HG03378 (cell line): ENCODE measurements around the gene CHDH.

ENCODE experiments used
- ATAC-seq: cut with Tn5 transposase; IDR thresholded peaks from one replicate; pipeline ENCODE4 v1.9.1; 2021; ENCODE audit warnings: mild to moderate bottlenecking, moderate library complexity; ENCODE audit not compliant: unreplicated experiment

The CHDH gene

GRCh38 chr3:53846134-53846850, at the start of gene CHDH, which contains the start of gene IL17RB:
Gene CHDH (minus strand): TSS chr3:53846419. CDS start chr3:53824008, 22,411 bp downstream.
Gene IL17RB (plus strand): TSS chr3:53846568. CDS start chr3:53846589, 21 bp downstream.
- no peak for ATAC-seq

- ATAC-seq, result no peak
These were observed 46.0 kb upstream of the CHDH start for GRCh38 chr3:53892286-53892637.

GRCh38 chr3:53891497-53892285, 45.5 kb upstream of the CHDH start, which contains the start of gene SELENOK:
Gene SELENOK (minus strand): TSS chr3:53891859.
- peak; percentile 97 for ATAC-seq

GRCh38 chr3:53890726-53891475, 44.7 kb upstream of the CHDH start:
- ATAC-seq, result no peak

GRCh38 chr3:53888232-53888631, 42.0 kb upstream of the CHDH start:
- no peak for ATAC-seq

GRCh38 chr3:53887446-53887845, 41.2 kb upstream of the CHDH start:
- no peak for ATAC-seq

- ATAC-seq, result no peak
These were observed 39.0 kb upstream of the CHDH start for GRCh38 chr3:53885239-53885638.

GRCh38 chr3:53884623-53885022, 38.4 kb upstream of the CHDH start:
- no peak for ATAC-seq

GRCh38 chr3:53883008-53883407, 36.8 kb upstream of the CHDH start:
- ATAC-seq, result no peak

- peak; percentile 64 for ATAC-seq
These were observed 35.7 kb upstream of the CHDH start, which contains the start of gene ACTR8 for GRCh38 chr3:53881691-53882593. Gene ACTR8 (minus strand): TSS chr3:53882152. CDS start chr3:53882101, 51 bp downstream.

GRCh38 chr3:53880396-53881345, 34.5 kb upstream of the CHDH start:
- ATAC-seq, result no peak

GRCh38 chr3:53865732-53866499, 19.7 kb upstream of the CHDH start:
- ATAC-seq, result peak; percentile 69

- no peak for ATAC-seq
These were observed 16.9 kb upstream of the CHDH start for GRCh38 chr3:53863145-53863544.

- ATAC-seq, result no peak
These were observed 16.0 kb upstream of the CHDH start for GRCh38 chr3:53862241-53862640.

- no peak for ATAC-seq
These were observed 14.0 kb upstream of the CHDH start for GRCh38 chr3:53860196-53860595.

- ATAC-seq, result no peak
These were observed 13.0 kb upstream of the CHDH start for GRCh38 chr3:53859178-53859577.

- ATAC-seq, result no peak
These were observed 12.0 kb upstream of the CHDH start for GRCh38 chr3:53858096-53858741.

- ATAC-seq, result no peak
These were observed 10.7 kb upstream of the CHDH start for GRCh38 chr3:53856964-53857363.
